Keratinocyte (primary cell): ENCODE data around the gene SEC61B.

ENCODE experiments used
- EZH2 ChIP-seq: IDR thresholded peaks from one replicate; pipeline ENCODE4 v1.6.1; 2012; ENCODE audit warnings: inconsistent platforms, mild to moderate bottlenecking, low read length, moderate library complexity
- TF ChIP-seq, protein P1 (sequence below), 3 experiments: IDR thresholded peaks in 1 of 3; conservative IDR thresholded peaks in 1 of 3; optimal IDR thresholded peaks in 1 of 3; 2 replicates in 2 of 3; 3 replicates in 1 of 3; pipeline versions ENCODE3 to v1.5.1; 2011; ENCODE audit warnings: low read length in 3 of 3, mild to moderate bottlenecking in 3 of 3, moderate library complexity in 2 of 3, control low read depth in 1 of 3, inconsistent platforms in 1 of 3; ENCODE audit not compliant: insufficient read depth in 2 of 3; ENCODE audit errors: extremely low read depth in 1 of 3

GRCh38 chr9:99274495-99274894 is 52.4 kb downstream of the SEC61B start:
- TF ChIP-seq, protein P1, sequence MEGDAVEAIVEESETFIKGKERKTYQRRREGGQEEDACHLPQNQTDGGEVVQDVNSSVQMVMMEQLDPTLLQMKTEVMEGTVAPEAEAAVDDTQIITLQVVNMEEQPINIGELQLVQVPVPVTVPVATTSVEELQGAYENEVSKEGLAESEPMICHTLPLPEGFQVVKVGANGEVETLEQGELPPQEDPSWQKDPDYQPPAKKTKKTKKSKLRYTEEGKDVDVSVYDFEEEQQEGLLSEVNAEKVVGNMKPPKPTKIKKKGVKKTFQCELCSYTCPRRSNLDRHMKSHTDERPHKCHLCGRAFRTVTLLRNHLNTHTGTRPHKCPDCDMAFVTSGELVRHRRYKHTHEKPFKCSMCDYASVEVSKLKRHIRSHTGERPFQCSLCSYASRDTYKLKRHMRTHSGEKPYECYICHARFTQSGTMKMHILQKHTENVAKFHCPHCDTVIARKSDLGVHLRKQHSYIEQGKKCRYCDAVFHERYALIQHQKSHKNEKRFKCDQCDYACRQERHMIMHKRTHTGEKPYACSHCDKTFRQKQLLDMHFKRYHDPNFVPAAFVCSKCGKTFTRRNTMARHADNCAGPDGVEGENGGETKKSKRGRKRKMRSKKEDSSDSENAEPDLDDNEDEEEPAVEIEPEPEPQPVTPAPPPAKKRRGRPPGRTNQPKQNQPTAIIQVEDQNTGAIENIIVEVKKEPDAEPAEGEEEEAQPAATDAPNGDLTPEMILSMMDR (optimal IDR thresholded peaks at IDR 0.05 in 1 of 3, IDR thresholded peaks at IDR 0.05 in 1 of 3, conservative IDR thresholded peaks at IDR 0.05 in 1 of 3; ENCODE audit: extremely low read depth in 1 of 3, insufficient read depth in 2 of 3, low read length in 3 of 3) = no peak
- TF ChIP-seq EZH2 = no peak
